ENCODE measurements around the gene MRPL19. TPM values are rescaled to one million over a fixed set of nuclear protein-coding genes. Genes with fewer than 3 reads are reported as not detected.
"Not testable (repeated sequence)": the region's sequence is repeated elsewhere in the genome, so short reads cannot be mapped to it uniquely, and the experiment has no call there.

Gene MRPL19
- total RNA-seq, 2 donors from 2014 or later, result 36.0 to 42.4 TPM

GRCh38 chr2:75657798-75658197 is 11.2 kb downstream of the MRPL19 start:
- no peak for TF ChIP-seq CTCF (IDR thresholded peaks at IDR 0.05)
- H3K36me3 ChIP-seq, result peaks cover 33% of the 10 kb centered on the region

GRCh38 chr2:75666911-75667310 is 20.3 kb downstream of the MRPL19 start:
- ATAC-seq (ENCODE audit: insufficient number of reproducible peaks, low FRiP score, low read depth), result no peak
- H3K4me3 ChIP-seq, result no peak overlapping the region
- H3K27ac ChIP-seq, result no peak overlapping the region
- no peak for TF ChIP-seq CTCF (IDR thresholded peaks at IDR 0.05)
- H3K4me1 ChIP-seq (ENCODE audit: control insufficient read depth in 1 of 2, low read depth in 2 of 2), result no peaks in the 10 kb centered on the region
- peaks cover 14% of the 10 kb centered on the region for H3K36me3 ChIP-seq
- H3K9me3 ChIP-seq, result no peaks in the 10 kb centered on the region
- H3K27me3 ChIP-seq (replicated peaks; ENCODE audit: insufficient read depth), result no peaks in the 10 kb centered on the region
- DNase-seq (ENCODE audit: low spot score), result no peak

More at GRCh38 chr2:75657798-75658197, 11.2 kb downstream of the MRPL19 start:
- Histone ChIP-seq H3K27ac (no peak overlapping the region), H3K27me3 (replicated peaks; ENCODE audit: insufficient read depth) (no peaks in the 10 kb centered on the region), H3K4me3 (no peak overlapping the region), H3K9me3 (no peaks in the 10 kb centered on the region), H3K4me1 (ENCODE audit: control insufficient read depth in 1 of 2, low read depth in 2 of 2) (no peaks in the 10 kb centered on the region)
- ATAC-seq (ENCODE audit: insufficient number of reproducible peaks, low FRiP score, low read depth) (no peak), DNase-seq (ENCODE audit: low spot score) (no peak)

GRCh38 chr2:75667884-75668283 is 21.3 kb downstream of the MRPL19 start:
- H3K27me3 ChIP-seq (replicated peaks; ENCODE audit: insufficient read depth), result no peaks in the 10 kb centered on the region
- no peaks in the 10 kb centered on the region for H3K4me1 ChIP-seq (ENCODE audit: control insufficient read depth in 1 of 2, low read depth in 2 of 2)
- no peaks in the 10 kb centered on the region for H3K9me3 ChIP-seq
- no peak overlapping the region for H3K4me3 ChIP-seq
- H3K27ac ChIP-seq, result no peak overlapping the region
- no peak for TF ChIP-seq CTCF (IDR thresholded peaks at IDR 0.05)
- H3K36me3 ChIP-seq, result peaks cover 14% of the 10 kb centered on the region
- DNase-seq (ENCODE audit: low spot score) (no peak), ATAC-seq (ENCODE audit: insufficient number of reproducible peaks, low FRiP score, low read depth) (no peak)

GRCh38 chr2:75675423-75675822 is 28.8 kb downstream of the MRPL19 start:
- H3K4me3 ChIP-seq; DNase-seq (ENCODE audit: low spot score); H3K27ac ChIP-seq; H3K27me3 ChIP-seq (replicated peaks; ENCODE audit: insufficient read depth); ATAC-seq (ENCODE audit: insufficient number of reproducible peaks, low FRiP score, low read depth); H3K9me3 ChIP-seq; H3K36me3 ChIP-seq; H3K4me1 ChIP-seq (ENCODE audit: control insufficient read depth in 1 of 2, low read depth in 2 of 2): not testable (repeated sequence)

- Histone ChIP-seq H3K36me3 (peaks cover 5% of the 10 kb centered on the region), H3K4me3 (no peak overlapping the region), H3K27ac (no peak overlapping the region), H3K27me3 (replicated peaks; ENCODE audit: insufficient read depth) (no peaks in the 10 kb centered on the region), H3K4me1 (ENCODE audit: control insufficient read depth in 1 of 2, low read depth in 2 of 2) (no peaks in the 10 kb centered on the region), H3K9me3 (no peaks in the 10 kb centered on the region)
- no peak for TF ChIP-seq CTCF (IDR thresholded peaks at IDR 0.05)
- ATAC-seq (ENCODE audit: insufficient number of reproducible peaks, low FRiP score, low read depth) (no peak), DNase-seq (ENCODE audit: low spot score) (no peak)
Observed at GRCh38 chr2:75675908-75676307, 29.3 kb downstream of the MRPL19 start.

GRCh38 chr2:75676464-75676863 is 29.9 kb downstream of the MRPL19 start:
- no peak overlapping the region for H3K4me3 ChIP-seq
- H3K9me3 ChIP-seq, result no peaks in the 10 kb centered on the region
- TF ChIP-seq CTCF (IDR thresholded peaks at IDR 0.05), result no peak
- peaks cover under 1% of the 10 kb centered on the region for H3K36me3 ChIP-seq
- ATAC-seq (ENCODE audit: insufficient number of reproducible peaks, low FRiP score, low read depth), result no peak
- H3K4me1 ChIP-seq (ENCODE audit: control insufficient read depth in 1 of 2, low read depth in 2 of 2), result no peaks in the 10 kb centered on the region
- no peaks in the 10 kb centered on the region for H3K27me3 ChIP-seq (replicated peaks; ENCODE audit: insufficient read depth)
- DNase-seq (ENCODE audit: low spot score), result no peak
- no peak overlapping the region for H3K27ac ChIP-seq

All from thoracic aorta (tissue), 2 donors.